Stimulated activated CD4-positive, alpha-beta T cell treated with anti-CD3 and anti-CD28 coated beads, Interleukin-2, amount 100 ng/mL, for 4 hours (primary cell): Measurements from ENCODE around the gene FBXL13.
"Not testable (repeated sequence)": the region's sequence is repeated elsewhere in the genome, so short reads cannot be mapped to it uniquely, and the experiment has no call there.

Source experiments
- DNase-seq: peaks from one replicate; pipeline ENCODE4 v3.0.0-alpha.2; 2020; ENCODE audit warnings: low read depth

FBXL13 gene

GRCh38 chr7:102817616-102818573 lies 256.7 kb downstream of the FBXL13 start:
- DNase-seq: no peak

DNA sequence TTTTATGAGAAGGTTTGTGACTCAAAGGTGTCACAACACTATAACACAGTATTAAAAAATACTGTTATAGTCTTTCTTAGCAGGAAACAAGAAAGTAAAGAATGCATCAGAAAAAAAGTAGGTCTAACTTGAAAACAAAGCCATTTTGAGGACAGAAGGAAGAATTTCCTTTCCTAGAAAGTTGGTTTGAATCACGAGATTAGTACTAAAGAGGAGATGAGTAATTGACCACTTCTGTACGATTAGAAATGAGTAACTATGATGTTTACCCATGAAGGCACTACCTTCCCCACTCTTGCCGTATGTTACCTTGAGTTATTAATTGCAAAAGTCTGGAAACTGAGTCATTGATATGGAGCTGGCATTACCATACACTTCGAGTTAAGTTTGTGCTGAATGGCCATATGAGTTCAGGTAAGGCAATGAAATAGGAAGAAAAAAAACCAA lies 260.5 kb downstream of the FBXL13 start:
- DNase-seq: no peak

DNA sequence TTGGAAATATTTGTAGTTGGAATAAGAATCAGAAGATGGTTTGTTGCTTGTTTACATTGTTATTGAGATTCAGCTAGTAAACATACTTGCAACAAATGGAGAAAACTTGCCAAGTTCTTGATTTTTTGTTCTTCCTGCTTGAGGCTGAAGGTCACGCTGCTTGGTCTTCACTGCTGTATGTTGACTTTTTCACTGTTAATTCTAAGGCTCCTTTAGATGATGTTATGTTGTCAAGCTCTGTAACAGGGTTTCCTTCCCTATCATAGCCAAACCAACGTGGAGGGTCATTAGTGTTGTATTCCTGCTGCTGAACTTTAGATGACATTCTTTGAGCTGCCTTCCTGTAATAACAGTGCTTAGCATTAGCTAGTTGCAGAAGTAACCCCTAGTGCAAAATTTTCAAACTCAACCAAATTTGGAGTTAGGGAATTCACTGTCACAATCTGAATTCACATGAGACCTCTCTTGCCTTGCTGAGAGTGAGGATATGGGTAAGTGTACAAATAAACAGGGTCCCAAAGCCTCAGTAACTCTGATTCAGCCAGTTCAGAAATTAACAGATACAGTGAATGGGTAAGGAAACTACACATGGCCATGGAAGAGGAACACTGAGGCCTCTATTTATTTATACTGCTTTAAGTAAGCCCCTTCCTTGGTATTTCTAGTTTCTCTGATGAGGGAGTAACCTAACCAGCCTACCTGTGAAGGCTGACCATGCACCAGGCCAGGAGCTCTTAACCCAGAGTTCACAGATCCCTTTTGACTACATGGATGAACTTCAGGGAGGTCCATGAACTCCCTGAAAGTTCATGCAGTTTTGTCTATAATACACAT lies 261.2 kb downstream of the FBXL13 start:
- DNase-seq: no peak

GRCh38 chr7:102811942-102812678 lies 262.5 kb downstream of the FBXL13 start:
- no peak for DNase-seq

GRCh38 chr7:102810916-102811315 lies 263.7 kb downstream of the FBXL13 start:
- DNase-seq: no peak

DNA sequence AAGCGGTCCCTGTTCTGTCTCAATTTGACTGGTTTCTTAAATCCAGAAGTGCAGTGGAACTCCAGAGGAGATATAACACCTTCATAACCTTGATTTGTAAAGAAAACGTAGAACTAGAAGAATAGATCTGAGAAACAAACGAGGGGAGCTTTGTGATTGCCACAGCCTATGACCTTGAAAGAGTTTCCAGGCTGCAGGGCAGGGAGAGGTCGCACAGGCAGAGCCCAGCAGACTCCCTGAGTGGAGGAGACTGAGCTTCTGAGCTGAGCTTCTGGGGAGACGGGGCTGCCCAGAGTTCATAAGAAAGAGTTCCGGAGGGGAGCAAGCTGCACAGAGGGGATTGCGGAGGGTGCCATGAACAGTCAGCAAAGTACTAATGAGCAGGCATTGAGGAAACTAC lies 268.0 kb downstream of the FBXL13 start:
- DNase-seq: no peak

GRCh38 chr7:102795987-102796595 lies 278.5 kb downstream of the FBXL13 start:
- not testable (repeated sequence) for DNase-seq

DNA sequence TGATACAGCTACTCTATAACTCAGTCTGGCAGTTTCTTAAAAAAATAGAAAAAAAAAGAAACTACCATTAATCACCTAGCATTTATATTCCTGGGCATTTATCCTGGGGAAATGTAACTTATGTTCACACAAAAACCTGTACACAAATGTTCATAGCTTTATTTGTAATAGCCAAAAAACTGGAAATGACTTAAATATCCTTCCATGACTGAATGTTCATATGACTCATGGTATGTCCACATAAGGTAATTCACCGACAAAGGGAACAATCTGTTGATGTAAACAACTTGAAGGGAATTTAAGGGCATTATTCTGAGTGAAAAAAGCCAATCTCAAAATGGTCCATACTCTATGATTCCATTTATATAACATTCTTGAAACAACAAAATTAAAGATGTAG lies 280.0 kb downstream of the FBXL13 start:
- DNase-seq: not testable (repeated sequence)

DNA sequence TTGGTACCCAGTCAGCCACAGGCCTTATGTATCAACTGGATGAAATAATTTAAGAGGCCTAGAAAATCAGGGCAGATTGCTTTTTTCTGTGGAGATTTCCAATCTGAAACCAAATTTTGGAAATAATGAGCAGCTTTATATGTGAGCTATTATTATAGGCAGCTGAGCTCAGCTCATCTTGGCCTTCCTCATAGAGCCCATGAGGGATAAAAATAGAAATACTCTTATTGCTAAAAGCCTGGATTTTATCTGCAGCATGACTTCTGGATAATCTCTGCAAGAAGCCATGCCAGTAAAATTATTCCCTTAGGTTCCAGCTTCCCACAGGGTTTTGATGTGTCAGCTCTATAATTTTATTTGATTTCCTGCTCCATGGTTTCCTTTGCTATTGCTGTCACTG lies 282.8 kb downstream of the FBXL13 start:
- not testable (repeated sequence) for DNase-seq

DNA sequence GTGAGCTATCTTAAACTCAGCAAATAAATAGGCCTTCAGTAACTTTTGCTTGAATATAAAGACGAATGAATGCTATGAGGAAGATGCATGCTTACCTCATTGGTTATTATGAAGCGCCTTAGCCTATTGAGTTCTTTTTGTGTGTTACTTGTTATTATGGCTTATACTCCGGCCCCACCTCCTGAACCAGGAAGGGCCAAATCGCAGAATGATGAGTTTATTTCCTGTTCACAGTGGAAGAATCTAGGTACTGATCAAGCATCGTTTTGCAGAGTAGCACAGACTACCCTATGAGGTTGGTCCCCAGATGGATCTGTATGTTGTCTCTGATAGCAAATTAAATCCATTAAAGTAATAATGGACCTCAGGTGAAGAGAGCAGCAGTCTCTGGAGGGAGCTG lies 283.2 kb downstream of the FBXL13 start:
- not testable (repeated sequence) for DNase-seq

DNA sequence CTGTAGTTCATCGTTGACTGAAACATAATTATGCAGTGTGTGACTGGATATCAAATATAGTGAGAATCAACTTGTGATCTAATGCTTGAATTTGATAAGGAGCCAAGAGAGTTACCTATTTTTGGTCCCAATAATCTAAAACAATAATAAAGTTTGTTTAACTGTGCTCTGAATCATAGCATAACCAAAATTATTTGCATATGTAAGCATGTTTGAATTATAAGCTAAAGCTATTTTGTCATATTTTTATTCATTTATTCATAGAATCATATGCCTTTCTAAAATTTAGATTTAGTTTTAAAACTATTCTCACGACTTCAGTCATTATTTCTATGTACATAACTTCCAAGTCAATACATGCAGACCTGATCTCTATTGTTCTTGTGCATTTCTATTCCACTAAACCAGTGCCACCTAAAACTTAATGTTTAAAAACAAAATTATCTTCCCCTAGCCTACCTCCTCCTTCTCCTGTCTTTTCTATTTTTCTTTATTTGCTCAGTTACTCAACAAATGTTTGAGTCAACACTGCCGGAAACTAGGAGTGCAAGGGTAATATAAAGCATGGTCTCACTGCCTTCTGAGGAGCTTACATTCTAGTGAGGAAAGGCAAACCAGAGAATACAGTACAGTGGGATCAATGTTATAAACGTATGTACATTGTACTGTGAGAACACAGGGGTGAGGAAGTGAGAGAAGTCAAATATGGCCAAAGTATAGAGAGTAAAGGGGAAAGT lies 284.1 kb downstream of the FBXL13 start:
- not testable (repeated sequence) for DNase-seq

DNA sequence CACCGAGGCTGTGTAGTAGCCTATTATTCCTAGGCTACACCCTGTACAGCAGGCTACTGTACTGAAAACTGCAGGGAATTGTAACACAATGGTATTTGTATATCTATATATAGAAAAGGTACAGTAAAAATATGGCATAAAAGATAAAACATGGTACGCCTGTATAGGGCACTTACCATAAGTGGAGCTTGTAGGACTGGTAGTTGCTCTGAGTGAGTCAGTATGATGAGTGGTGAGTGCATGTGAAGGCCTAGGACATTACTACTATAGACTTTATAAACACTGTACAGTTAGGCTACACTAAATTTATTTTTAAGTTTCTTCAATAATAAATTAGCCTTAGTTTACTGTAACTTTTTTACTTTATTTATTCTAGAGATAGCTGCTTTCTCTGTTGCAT lies 285.8 kb downstream of the FBXL13 start:
- not testable (repeated sequence) for DNase-seq

DNA sequence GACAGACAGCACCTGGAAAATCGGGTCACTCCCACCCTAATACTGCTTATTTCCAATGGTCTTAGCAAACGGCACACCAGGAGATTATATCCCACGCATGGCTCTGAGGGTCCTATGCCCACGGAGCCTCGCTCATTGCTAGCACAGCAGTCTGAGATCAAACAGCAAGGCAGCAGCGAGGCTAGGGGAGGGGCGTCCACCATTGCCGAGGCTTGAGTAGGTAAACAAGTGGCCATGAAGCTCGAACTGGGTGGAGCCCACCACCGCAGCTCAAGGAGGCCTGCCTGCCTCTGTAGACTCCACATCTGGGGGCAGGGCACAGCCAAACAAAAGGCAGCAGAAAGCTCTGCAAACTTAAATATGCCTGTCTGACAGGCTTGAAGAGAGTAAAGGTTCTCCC lies 293.7 kb downstream of the FBXL13 start:
- DNase-seq: not testable (repeated sequence)

- not testable (repeated sequence) for DNase-seq
Observed at GRCh38 chr7:102778663-102779062, 295.9 kb downstream of the FBXL13 start.

GRCh38 chr7:102776217-102776616 lies 298.4 kb downstream of the FBXL13 start:
- DNase-seq: not testable (repeated sequence)

GRCh38 chr7:102770467-102770866 lies 304.1 kb downstream of the FBXL13 start:
- DNase-seq: not testable (repeated sequence)

DNA sequence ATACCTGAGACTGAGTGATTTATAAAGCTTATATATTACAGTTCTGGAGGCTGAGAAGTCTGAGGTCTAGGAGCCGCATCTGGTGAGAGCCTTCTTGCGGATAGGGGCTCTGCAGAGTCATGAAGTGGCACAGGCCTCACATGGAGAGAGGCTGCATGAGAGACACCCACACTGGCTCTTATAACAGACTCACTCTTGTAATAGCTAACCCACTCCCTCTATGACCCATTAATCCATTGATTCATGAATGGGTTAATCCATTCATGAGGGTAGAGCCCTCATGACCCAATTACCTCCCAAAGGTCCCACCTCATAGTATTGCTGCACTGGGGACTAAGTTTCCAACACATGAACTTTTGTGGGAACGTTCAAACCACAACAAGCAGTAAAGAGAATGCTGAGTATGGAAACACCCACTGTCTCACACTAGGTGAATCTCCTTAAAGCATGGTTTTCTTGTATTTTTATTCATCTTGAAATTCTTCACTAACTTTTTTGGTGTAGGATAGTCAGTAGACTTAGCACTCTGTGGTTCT lies 304.9 kb downstream of the FBXL13 start:
- not testable (repeated sequence) for DNase-seq

- DNase-seq: not testable (repeated sequence)
Observed at GRCh38 chr7:102763295-102763905, 311.2 kb downstream of the FBXL13 start.
